OCI-LY3 (cell line): Measurements from ENCODE around the gene MNAT1.

Experiments
- H2AFZ ChIP-seq: fragments of 200-600, 300-600 bp; shearing (Covaris generic); 2 replicates; pipeline ENCODE4 v1.6.0; 2014; ENCODE audit warnings: antibody characterized with exemption, low read depth, low read length
- H3K27ac ChIP-seq: fragments of 200-600, 300-600 bp; sonication (generic); 2 replicates; pipeline ENCODE4 v1.5.1; 2014; ENCODE audit warnings: mild to moderate bottlenecking, low read length, moderate library complexity, mixed read lengths
- H3K27me3 ChIP-seq: fragments of 200-600, 300-600 bp; sonication (generic); 2 replicates; pipeline ENCODE4 v1.6.1; 2014; ENCODE audit warnings: low read depth, low read length, mixed read lengths
- H3K36me3 ChIP-seq: fragments of 200-600, 300-600 bp; sonication (generic); replicated peaks from 2 replicates; pipeline ENCODE3; 2014; ENCODE audit warnings: low read depth, low read length, mixed read lengths
- H3K4me1 ChIP-seq: fragments of 300-600, 200-600 bp; sonication (generic); 2 replicates; pipeline ENCODE4 v1.6.1; 2014; ENCODE audit warnings: low read length, mixed read lengths
- H3K4me2 ChIP-seq: fragments of 200-600, 300-600 bp; sonication (generic); 2 replicates; pipeline ENCODE4 v1.6.1; 2014; ENCODE audit warnings: low read length, mixed read lengths
- H3K4me3 ChIP-seq: fragments of 300-600, 200-600 bp; sonication (generic); 2 replicates; pipeline ENCODE4 v1.5.1; 2014; ENCODE audit warnings: antibody characterized with exemption, mild to moderate bottlenecking, low read length, moderate library complexity
- H3K79me2 ChIP-seq: fragments of 300-600, 200-600 bp; shearing (Covaris generic); 2 replicates; pipeline ENCODE4 v1.6.1; 2014; ENCODE audit warnings: mild to moderate bottlenecking, low read length, mixed read lengths
- H3K9ac ChIP-seq: fragments of 300-600, 200-600 bp; shearing (Covaris generic); 2 replicates; pipeline ENCODE4 v1.6.0; 2014; ENCODE audit warnings: mild to moderate bottlenecking, low read length, moderate library complexity
- H3K9me3 ChIP-seq: fragments of 200-600, 300-600 bp; shearing (Covaris generic); 2 replicates; pipeline ENCODE4 v1.6.1; 2014; ENCODE audit warnings: low read length, mixed read lengths; ENCODE audit not compliant: insufficient read depth
- H4K20me1 ChIP-seq: fragments of 200-600, 300-600 bp; sonication (generic); 2 replicates; pipeline ENCODE4 v1.6.1; 2016; ENCODE audit warnings: low read length, mixed read lengths; ENCODE audit not compliant: insufficient read depth
- EZH2phosphoT487 ChIP-seq: fragments of 200-600 bp; shearing (Covaris generic); IDR thresholded peaks from 2 replicates; pipeline ENCODE4 v1.6.1; 2018; ENCODE audit warnings: antibody characterized with exemption, mixed run types, low read depth
- TF ChIP-seq, protein P1 (sequence below): fragments of 200-600, 300-600 bp; sonication (generic); IDR thresholded peaks from 2 replicates; pipeline ENCODE4 v1.5.1; 2014; ENCODE audit warnings: antibody characterized with exemption, low read length, low read depth

The MNAT1 gene

DNA sequence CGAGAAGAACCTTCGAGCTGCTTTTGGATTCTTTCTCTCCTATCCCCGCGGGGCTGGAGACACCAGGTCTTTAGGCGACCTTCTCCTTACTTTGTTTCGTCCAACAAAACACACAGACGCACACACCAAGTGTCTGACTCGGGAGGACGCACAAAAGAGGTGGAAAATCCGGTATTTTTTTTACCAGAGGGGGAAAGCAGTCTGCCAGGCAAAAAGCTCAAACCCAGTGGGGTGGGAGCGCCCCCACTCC lies 12.5 kb upstream of the MNAT1 start:
- TF ChIP-seq EZH2phosphoT487 = no peak
- TF ChIP-seq, protein P1, sequence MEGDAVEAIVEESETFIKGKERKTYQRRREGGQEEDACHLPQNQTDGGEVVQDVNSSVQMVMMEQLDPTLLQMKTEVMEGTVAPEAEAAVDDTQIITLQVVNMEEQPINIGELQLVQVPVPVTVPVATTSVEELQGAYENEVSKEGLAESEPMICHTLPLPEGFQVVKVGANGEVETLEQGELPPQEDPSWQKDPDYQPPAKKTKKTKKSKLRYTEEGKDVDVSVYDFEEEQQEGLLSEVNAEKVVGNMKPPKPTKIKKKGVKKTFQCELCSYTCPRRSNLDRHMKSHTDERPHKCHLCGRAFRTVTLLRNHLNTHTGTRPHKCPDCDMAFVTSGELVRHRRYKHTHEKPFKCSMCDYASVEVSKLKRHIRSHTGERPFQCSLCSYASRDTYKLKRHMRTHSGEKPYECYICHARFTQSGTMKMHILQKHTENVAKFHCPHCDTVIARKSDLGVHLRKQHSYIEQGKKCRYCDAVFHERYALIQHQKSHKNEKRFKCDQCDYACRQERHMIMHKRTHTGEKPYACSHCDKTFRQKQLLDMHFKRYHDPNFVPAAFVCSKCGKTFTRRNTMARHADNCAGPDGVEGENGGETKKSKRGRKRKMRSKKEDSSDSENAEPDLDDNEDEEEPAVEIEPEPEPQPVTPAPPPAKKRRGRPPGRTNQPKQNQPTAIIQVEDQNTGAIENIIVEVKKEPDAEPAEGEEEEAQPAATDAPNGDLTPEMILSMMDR = peak; percentile 2; the same call in 1 of the 2 replicates
- H3K27me3 ChIP-seq = 0 out of 2 replicates have a peak, but pooled peaks cover 7% of the 10 kb centered on the region
- peaks cover 10% of the 10 kb centered on the region for H3K4me1 ChIP-seq
- no peaks in the 10 kb centered on the region for H4K20me1 ChIP-seq
- peak overlapping the region; percentile 87 for H3K4me2 ChIP-seq
- peaks cover 6% of the 10 kb centered on the region for H3K36me3 ChIP-seq
- H3K27ac ChIP-seq = no peak overlapping the region
- H3K4me3 ChIP-seq = peak overlapping the region; percentile 89
- peak overlapping the region; percentile 75 for H3K9ac ChIP-seq
- H3K9me3 ChIP-seq = no peaks in the 10 kb centered on the region
- no peak overlapping the region for H2AFZ ChIP-seq
- H3K79me2 ChIP-seq = no peaks in the 10 kb centered on the region

DNA sequence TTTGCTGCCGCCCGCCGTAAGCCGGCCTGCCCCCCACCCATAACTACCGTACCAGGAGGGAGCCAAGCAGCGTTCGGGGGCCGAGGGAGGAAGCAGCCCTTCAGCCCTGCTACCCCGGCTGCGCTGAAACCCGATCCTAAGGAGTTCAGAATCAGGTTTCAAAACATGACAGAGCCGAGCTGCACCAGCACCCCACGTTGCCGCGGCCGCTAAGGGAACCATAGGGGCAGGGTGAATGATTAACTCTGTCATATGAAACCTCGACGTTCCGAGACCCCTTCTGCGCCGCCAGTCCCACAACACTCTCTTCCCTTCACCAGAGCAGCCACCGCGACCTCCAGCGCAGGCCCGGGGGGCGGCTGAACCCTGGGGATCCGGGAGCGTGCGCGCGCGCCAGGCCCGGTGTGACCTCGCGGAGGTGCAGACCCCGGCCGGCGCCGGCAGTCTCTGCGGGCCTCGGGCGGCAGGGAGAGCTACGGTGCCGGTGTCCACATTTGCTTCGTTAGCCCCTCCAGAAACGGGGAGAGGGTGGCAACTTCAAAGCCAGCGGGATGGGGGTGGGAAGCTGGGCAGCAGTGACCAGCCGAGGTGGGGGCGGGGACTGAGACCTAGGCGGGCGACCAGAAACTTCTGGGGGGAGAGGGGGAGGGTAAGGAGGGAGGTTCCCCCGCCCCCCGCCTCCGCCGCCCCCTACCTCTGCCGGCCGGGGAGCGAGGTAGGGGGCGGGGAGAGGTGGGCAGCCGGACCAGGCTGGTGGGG lies 12.0 kb upstream of the MNAT1 start:
- H3K9me3 ChIP-seq = no peaks in the 10 kb centered on the region
- H3K79me2 ChIP-seq = no peaks in the 10 kb centered on the region
- no peaks in the 10 kb centered on the region for H4K20me1 ChIP-seq
- peak overlapping the region; percentile 87 for H3K4me2 ChIP-seq
- TF ChIP-seq, protein P1 = no peak
- TF ChIP-seq EZH2phosphoT487 = no peak
- peak overlapping the region; percentile 75 for H3K9ac ChIP-seq
- H2AFZ ChIP-seq = peak overlapping the region; percentile 87
- H3K4me3 ChIP-seq = peak overlapping the region; percentile 89
- peaks cover 6% of the 10 kb centered on the region for H3K36me3 ChIP-seq
- H3K27me3 ChIP-seq = 0 out of 2 replicates have a peak, but pooled peaks cover 12% of the 10 kb centered on the region
- no peak overlapping the region for H3K27ac ChIP-seq
- peaks cover 10% of the 10 kb centered on the region for H3K4me1 ChIP-seq

DNA sequence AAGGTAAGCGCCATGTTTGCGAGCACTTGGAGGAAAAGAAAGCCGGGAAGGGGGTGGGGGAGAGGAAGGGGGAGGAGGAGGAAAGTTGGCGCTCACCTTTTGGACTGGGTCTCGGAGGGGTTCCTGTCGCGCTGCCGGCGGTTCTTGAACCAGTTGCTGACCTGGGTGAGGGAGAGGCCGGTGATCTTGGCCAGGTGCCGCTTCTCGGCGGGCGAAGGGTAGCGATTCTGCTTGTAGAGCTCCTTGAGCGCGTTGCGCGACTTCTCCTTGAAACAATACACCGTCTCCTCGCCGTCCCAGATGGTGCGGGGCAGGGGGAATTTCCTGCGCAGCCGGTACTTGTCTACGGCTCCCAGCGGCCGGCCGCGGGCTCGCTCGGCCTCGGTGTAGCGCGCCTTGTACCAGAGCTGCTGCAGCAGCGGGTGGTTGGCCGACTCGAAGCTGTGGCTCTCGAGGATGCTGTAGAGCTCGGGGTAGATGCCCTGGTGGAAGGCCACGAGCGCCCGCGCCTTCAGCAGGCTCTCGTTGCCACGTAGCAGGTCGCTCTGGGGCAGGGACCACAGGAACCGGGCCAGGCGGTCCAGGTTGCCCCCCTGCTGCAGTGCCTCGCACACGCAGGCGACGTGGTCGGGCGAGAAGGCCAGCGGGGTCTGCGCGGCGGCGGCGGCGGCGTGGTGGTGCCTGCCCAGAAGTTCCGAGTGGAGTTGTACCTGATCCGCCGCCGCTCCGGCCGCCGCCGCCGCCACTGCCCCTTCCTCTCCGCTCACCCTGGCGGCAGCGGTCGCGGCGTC lies 11.2 kb upstream of the MNAT1 start:
- Histone ChIP-seq H3K9me3 (no peaks in the 10 kb centered on the region), H3K4me1 (peaks cover 10% of the 10 kb centered on the region), H3K27me3 (0 out of 2 replicates have a peak, but pooled peaks cover 12% of the 10 kb centered on the region), H3K4me3 (peak overlapping the region; percentile 89), H4K20me1 (no peaks in the 10 kb centered on the region), H3K36me3 (peaks cover 6% of the 10 kb centered on the region), H3K4me2 (peak overlapping the region; percentile 87), H3K27ac (0 out of 2 replicates have a peak overlapping the region, but pooled peaks have one; percentile 0), H3K79me2 (no peaks in the 10 kb centered on the region), H2AFZ (peak overlapping the region; percentile 87), H3K9ac (peak overlapping the region; percentile 75)
- TF ChIP-seq EZH2phosphoT487 = no peak
- TF ChIP-seq, protein P1 = no peak
